ENCODE results near the gene GFRA4.

The GFRA4 gene

GRCh38 chr20:3678856-3679720, 15.9 kb upstream of the GFRA4 start:
- TF ChIP-seq OSR1 (CRISPR knock-in tag; IDR thresholded peaks at IDR 0.05) (no peak), ZNF565 (CRISPR knock-in tag; conservative IDR thresholded peaks at IDR 0.05; ENCODE audit: low read depth) (no peak), ZC3H10 (CRISPR knock-in tag; IDR thresholded peaks at IDR 0.05) (no peak)
- peak; percentile 8; the same call in 1 of the 3 replicates for ATAC-seq

- no peak for TF ChIP-seq ARNTL (CRISPR knock-in tag; IDR thresholded peaks at IDR 0.05; ENCODE audit: borderline replicate concordance, low read depth)
- TF ChIP-seq, protein P1, sequence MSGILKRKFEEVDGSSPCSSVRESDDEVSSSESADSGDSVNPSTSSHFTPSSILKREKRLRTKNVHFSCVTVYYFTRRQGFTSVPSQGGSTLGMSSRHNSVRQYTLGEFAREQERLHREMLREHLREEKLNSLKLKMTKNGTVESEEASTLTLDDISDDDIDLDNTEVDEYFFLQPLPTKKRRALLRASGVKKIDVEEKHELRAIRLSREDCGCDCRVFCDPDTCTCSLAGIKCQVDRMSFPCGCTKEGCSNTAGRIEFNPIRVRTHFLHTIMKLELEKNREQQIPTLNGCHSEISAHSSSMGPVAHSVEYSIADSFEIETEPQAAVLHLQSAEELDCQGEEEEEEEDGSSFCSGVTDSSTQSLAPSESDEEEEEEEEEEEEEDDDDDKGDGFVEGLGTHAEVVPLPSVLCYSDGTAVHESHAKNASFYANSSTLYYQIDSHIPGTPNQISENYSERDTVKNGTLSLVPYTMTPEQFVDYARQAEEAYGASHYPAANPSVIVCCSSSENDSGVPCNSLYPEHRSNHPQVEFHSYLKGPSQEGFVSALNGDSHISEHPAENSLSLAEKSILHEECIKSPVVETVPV (CRISPR knock-in tag; IDR thresholded peaks at IDR 0.05), result no peak
- no peak for TF ChIP-seq SNAI2 (CRISPR knock-in tag; IDR thresholded peaks at IDR 0.05)
- no peak for TF ChIP-seq ZNF565 (CRISPR knock-in tag; conservative IDR thresholded peaks at IDR 0.05; ENCODE audit: low read depth)
- no peak for TF ChIP-seq ZNF70 (CRISPR knock-in tag; IDR thresholded peaks at IDR 0.05)
- no peak for TF ChIP-seq ZC3H10 (CRISPR knock-in tag; IDR thresholded peaks at IDR 0.05)
- no peak for TF ChIP-seq CREB5 (CRISPR knock-in tag; IDR thresholded peaks at IDR 0.05; ENCODE audit: low read depth)
- no peak for TF ChIP-seq ZFP30 (CRISPR knock-in tag; IDR thresholded peaks at IDR 0.05)
- no peak for TF ChIP-seq BACH2 (CRISPR knock-in tag; IDR thresholded peaks at IDR 0.05; ENCODE audit: borderline replicate concordance)
- no peak for ATAC-seq
Observed at GRCh38 chr20:3678198-3678597, 15.0 kb upstream of the GFRA4 start.

DNA sequence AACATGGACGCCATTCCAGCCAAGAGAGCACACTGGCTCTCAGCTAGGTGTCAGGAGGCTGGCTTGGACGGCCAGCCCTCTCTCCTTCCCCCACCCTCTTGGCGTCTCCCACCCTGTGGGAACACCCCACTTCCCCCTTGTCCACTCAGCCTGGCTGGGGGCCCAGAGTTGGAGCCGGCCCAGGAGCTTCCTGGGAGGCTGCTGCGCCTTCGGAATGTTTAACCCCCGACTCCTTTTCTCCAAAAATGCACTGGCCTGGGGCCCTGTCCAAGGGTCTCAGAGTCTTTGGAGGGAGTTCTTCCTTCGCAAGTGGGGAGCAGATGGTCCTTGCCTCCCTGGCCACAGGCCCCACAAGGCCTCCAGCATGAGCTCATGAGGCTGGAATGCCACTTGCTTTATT, 14.5 kb upstream of the GFRA4 start:
- no peak for ATAC-seq
- TF ChIP-seq ZFP30 (CRISPR knock-in tag; IDR thresholded peaks at IDR 0.05) (no peak), CREB5 (CRISPR knock-in tag; IDR thresholded peaks at IDR 0.05; ENCODE audit: low read depth) (no peak), ZNF70 (CRISPR knock-in tag; IDR thresholded peaks at IDR 0.05) (no peak), GLIS3 (CRISPR knock-in tag; IDR thresholded peaks at IDR 0.05) (no peak), TSHZ2 (CRISPR knock-in tag; IDR thresholded peaks at IDR 0.05) (no peak), ESRRG (CRISPR knock-in tag; IDR thresholded peaks at IDR 0.05) (no peak), ZNF565 (CRISPR knock-in tag; conservative IDR thresholded peaks at IDR 0.05; ENCODE audit: low read depth) (no peak), ZC3H10 (CRISPR knock-in tag; IDR thresholded peaks at IDR 0.05) (no peak)

- ATAC-seq, result no peak
- TF ChIP-seq ZC3H10 (CRISPR knock-in tag; IDR thresholded peaks at IDR 0.05) (no peak), GLIS3 (CRISPR knock-in tag; IDR thresholded peaks at IDR 0.05) (no peak), TOX (CRISPR knock-in tag; IDR thresholded peaks at IDR 0.05; ENCODE audit: borderline replicate concordance) (no peak), ISL1 (CRISPR knock-in tag; IDR thresholded peaks at IDR 0.05) (no peak)
- TF ChIP-seq, protein P2, sequence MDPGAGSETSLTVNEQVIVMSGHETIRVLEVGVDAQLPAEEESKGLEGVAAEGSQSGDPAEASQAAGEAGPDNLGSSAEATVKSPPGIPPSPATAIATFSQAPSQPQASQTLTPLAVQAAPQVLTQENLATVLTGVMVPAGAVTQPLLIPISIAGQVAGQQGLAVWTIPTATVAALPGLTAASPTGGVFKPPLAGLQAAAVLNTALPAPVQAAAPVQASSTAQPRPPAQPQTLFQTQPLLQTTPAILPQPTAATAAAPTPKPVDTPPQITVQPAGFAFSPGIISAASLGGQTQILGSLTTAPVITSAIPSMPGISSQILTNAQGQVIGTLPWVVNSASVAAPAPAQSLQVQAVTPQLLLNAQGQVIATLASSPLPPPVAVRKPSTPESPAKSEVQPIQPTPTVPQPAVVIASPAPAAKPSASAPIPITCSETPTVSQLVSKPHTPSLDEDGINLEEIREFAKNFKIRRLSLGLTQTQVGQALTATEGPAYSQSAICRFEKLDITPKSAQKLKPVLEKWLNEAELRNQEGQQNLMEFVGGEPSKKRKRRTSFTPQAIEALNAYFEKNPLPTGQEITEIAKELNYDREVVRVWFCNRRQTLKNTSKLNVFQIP (CRISPR knock-in tag; IDR thresholded peaks at IDR 0.05; ENCODE audit: borderline replicate concordance, low read depth), result no peak
Observed at GRCh38 chr20:3674995-3675900, 12.0 kb upstream of the GFRA4 start.
